Type B pancreatic cell (in vitro differentiated cells): Measurements from ENCODE around the gene PPP2R1B. TPM values are rescaled to one million over a fixed set of nuclear protein-coding genes. Genes with fewer than 3 reads are reported as not detected.

Experiments
- DNase-seq: peaks from one replicate; pipeline ENCODE4 v3.0.0; 2021; ENCODE audit warnings: mixed read lengths; ENCODE audit not compliant: unreplicated experiment; ENCODE audit errors: extremely low spot score
- H3K27ac Mint-ChIP-seq: 2 replicates; pipeline ENCODE4 v1.8.0; 2021; ENCODE audit warnings: mild to moderate bottlenecking, mixed read lengths
- H3K27me3 Mint-ChIP-seq: 2 replicates; pipeline ENCODE4 v1.8.0; 2021; ENCODE audit warnings: mixed read lengths
- H3K36me3 Mint-ChIP-seq: 2 replicates; pipeline ENCODE4 v1.8.0; 2021; ENCODE audit warnings: mixed read lengths
- H3K4me1 Mint-ChIP-seq: one replicate; pipeline ENCODE4 v1.8.0; 2021; ENCODE audit warnings: mixed read lengths; ENCODE audit not compliant: unreplicated experiment
- H3K4me3 Mint-ChIP-seq: 2 replicates; pipeline ENCODE4 v1.8.0; 2021; ENCODE audit warnings: mild to moderate bottlenecking, mixed read lengths
- H3K9me3 Mint-ChIP-seq: 2 replicates; pipeline ENCODE4 v1.8.0; 2021; ENCODE audit warnings: mixed read lengths
- CTCF ChIP-seq: fragments of 200-600 bp; sonication (generic); conservative IDR thresholded peaks from 2 replicates; pipeline ENCODE4 v1.5.0; 2021; ENCODE audit warnings: antibody characterized with exemption, mild to moderate bottlenecking
- total RNA-seq: library from RNA; stranded (reverse); gene quantifications from 2 replicates; pipeline ENCODE4 v1.2.1, GENCODE V29; 2021; ENCODE audit warnings: low replicate concordance

Gene PPP2R1B
- total RNA-seq, 1 donor from 2014 or later: 52.3 TPM

- H3K36me3 Mint-ChIP-seq: peaks cover 57% of the 10 kb centered on the region
- H3K27ac Mint-ChIP-seq: peak overlapping the region; percentile 65
- no peaks in the 10 kb centered on the region for H3K27me3 Mint-ChIP-seq
- no peak for TF ChIP-seq CTCF
- H3K9me3 Mint-ChIP-seq: no peaks in the 10 kb centered on the region
- no peak for DNase-seq
- no peak overlapping the region for H3K4me3 Mint-ChIP-seq
- H3K4me1 Mint-ChIP-seq: peaks cover 19% of the 10 kb centered on the region
Measured at GRCh38 chr11:111714522-111714921, 51.7 kb downstream of the PPP2R1B start.

- Mint-ChIP-seq H3K4me1 (peaks cover 6% of the 10 kb centered on the region), H3K4me3 (no peak overlapping the region), H3K36me3 (peaks cover 48% of the 10 kb centered on the region), H3K27me3 (no peaks in the 10 kb centered on the region), H3K9me3 (no peaks in the 10 kb centered on the region), H3K27ac (no peak overlapping the region)
- TF ChIP-seq CTCF: no peak
- no peak for DNase-seq
Measured at GRCh38 chr11:111707691-111708067, 58.5 kb downstream of the PPP2R1B start.

- DNase-seq: no peak
- no peaks in the 10 kb centered on the region for H3K9me3 Mint-ChIP-seq
- H3K4me1 Mint-ChIP-seq: peaks cover 6% of the 10 kb centered on the region
- peaks cover 46% of the 10 kb centered on the region for H3K36me3 Mint-ChIP-seq
- peak overlapping the region; percentile 22 for H3K4me3 Mint-ChIP-seq
- H3K27ac Mint-ChIP-seq: peak overlapping the region; percentile 68
- TF ChIP-seq CTCF: no peak
- H3K27me3 Mint-ChIP-seq: no peaks in the 10 kb centered on the region
Measured at GRCh38 chr11:111707039-111707690, 59.0 kb downstream of the PPP2R1B start.

GRCh38 chr11:111703576-111703975, 62.6 kb downstream of the PPP2R1B start:
- Mint-ChIP-seq H3K4me1 (peaks cover 6% of the 10 kb centered on the region), H3K9me3 (no peaks in the 10 kb centered on the region), H3K4me3 (no peak overlapping the region), H3K36me3 (peaks cover 35% of the 10 kb centered on the region), H3K27me3 (no peaks in the 10 kb centered on the region), H3K27ac (no peak overlapping the region)
- no peak for TF ChIP-seq CTCF
- DNase-seq: no peak

- H3K4me1 Mint-ChIP-seq: peaks cover 6% of the 10 kb centered on the region
- no peaks in the 10 kb centered on the region for H3K27me3 Mint-ChIP-seq
- no peak for TF ChIP-seq CTCF
- no peaks in the 10 kb centered on the region for H3K9me3 Mint-ChIP-seq
- no peak overlapping the region for H3K4me3 Mint-ChIP-seq
- H3K36me3 Mint-ChIP-seq: peaks cover 34% of the 10 kb centered on the region
- no peak overlapping the region for H3K27ac Mint-ChIP-seq
- no peak for DNase-seq
Measured at GRCh38 chr11:111702623-111703022, 63.6 kb downstream of the PPP2R1B start.

GRCh38 chr11:111700162-111700561, 66.0 kb downstream of the PPP2R1B start:
- no peak for TF ChIP-seq CTCF
- no peak overlapping the region for H3K4me3 Mint-ChIP-seq
- no peak overlapping the region for H3K27ac Mint-ChIP-seq
- no peak for DNase-seq
- peaks cover 14% of the 10 kb centered on the region for H3K36me3 Mint-ChIP-seq
- H3K9me3 Mint-ChIP-seq: no peaks in the 10 kb centered on the region
- H3K4me1 Mint-ChIP-seq: peaks cover 14% of the 10 kb centered on the region
- no peaks in the 10 kb centered on the region for H3K27me3 Mint-ChIP-seq
